GM12878 (cell line): ENCODE results near the gene NUDT14.

ENCODE experiments used
- CEBPZ ChIP-seq: fragments of 150-350 bp; IDR thresholded peaks from 2 replicates; pipeline ENCODE4 v1.6.1; 2016; ENCODE audit warnings: low read depth, low read length
- CHD4 ChIP-seq: fragments of 200-600 bp; sonication (generic); IDR thresholded peaks from 2 replicates; pipeline ENCODE4 v1.6.1; 2016; ENCODE audit warnings: mild to moderate bottlenecking
- ELK1 ChIP-seq: IDR thresholded peaks from 2 replicates; pipeline ENCODE4 v1.6.1; 2012; ENCODE audit warnings: low read depth, low read length, improper control_type of control experiment
- PKNOX1 ChIP-seq: fragments of 450-650 bp; IDR thresholded peaks from 2 replicates; pipeline ENCODE4 v1.6.1; 2016; ENCODE audit warnings: mild to moderate bottlenecking
- POLR2AphosphoS5 ChIP-seq: IDR thresholded peaks from 2 replicates; pipeline ENCODE4 v1.6.1; 2011; ENCODE audit warnings: mild to moderate bottlenecking, low read length, inconsistent platforms

GRCh38 chr14:105138551-105139111 is 42.5 kb downstream of the NUDT14 start:
- TF ChIP-seq POLR2AphosphoS5 (no peak), CHD4 (no peak), ELK1 (no peak), CEBPZ (no peak), PKNOX1 (no peak)
